A549 (cell line): ENCODE measurements around the gene DOK7. TPM values are rescaled to one million over a fixed set of nuclear protein-coding genes. Genes with fewer than 3 reads are reported as not detected.
A peak's percentile ranks its signal among the peaks of the same experiment; 100 is the strongest.

ENCODE experiments used
- ATAC-seq, 2 experiments: fragments of 200-7000 bp in 1 of 2; fragments of >200 bp in 1 of 2; cut with Nextera tagmentation in 1 of 2; cut with Tn5 transposase in 1 of 2; 3 replicates each; pipeline versions ENCODE4 v1.8.0 to v1.9.1; 2018 to 2020; ENCODE audit warnings: mild to moderate bottlenecking in 1 of 2, moderate library complexity in 1 of 2
- CTCF ChIA-PET: fragments of 300-600 bp; sonication (Branson Sonifier 250); formaldehyde crosslinking; extraction: SDS; loops from one replicate; lab custom pipeline; 2021; ENCODE audit warnings: antibody characterized with exemption, inconsistent platforms; lab: Yijun Ruan, JAX
- POLR2A ChIA-PET: fragments of 350-600 bp; formaldehyde crosslinking; extraction: SDS; loops from one replicate; lab custom pipeline; 2021; ENCODE audit warnings: antibody characterized with exemption, inconsistent platforms; lab: Yijun Ruan, JAX
- DNase-seq, 2 experiments: peaks; one replicate each; pipeline versions ENCODE4 v3.0.0 to v3.0.0-alpha.2; 2011 to 2016; ENCODE audit warnings: low read depth in 1 of 2, low spot score in 1 of 2
- FAIRE-seq: peaks from 2 replicates; lab custom pipeline; 2011; peaks lifted over from hg19 to GRCh38; lab: Jason Lieb, UNC
- H3K27ac ChIP-seq, 2 experiments: fragments of >200 bp; sonication (Bioruptor Twin); formaldehyde crosslinking; 3 replicates each; pipeline ENCODE4 v1.5.1; 2016 to 2017
- H3K4me1 ChIP-seq: fragments of >200 bp; sonication (Bioruptor Twin); formaldehyde crosslinking; 3 replicates; pipeline ENCODE4 v1.6.1; 2016
- H3K4me2 ChIP-seq: fragments of >200 bp; sonication (Bioruptor Twin); formaldehyde crosslinking; 3 replicates; pipeline ENCODE4 v1.6.1; 2016
- H3K4me3 ChIP-seq: fragments of >200 bp; sonication (Bioruptor Twin); formaldehyde crosslinking; 3 replicates; pipeline ENCODE4 v1.5.1; 2016
- H3K9me3 ChIP-seq: fragments of >200 bp; sonication (Bioruptor Twin); formaldehyde crosslinking; 3 replicates; pipeline ENCODE4 v1.6.1; 2016
- EHF ChIP-seq: fragments of 250-450 bp; sonication (Bioruptor Pico); IDR thresholded peaks from 2 replicates; pipeline ENCODE4 v1.5.0; 2020; ENCODE audit warnings: mild to moderate bottlenecking
- HES2 ChIP-seq: fragments of >200 bp; sonication (Bioruptor Twin); formaldehyde crosslinking; IDR thresholded peaks from 2 replicates; pipeline ENCODE4 v1.6.1; 2016
- HEYL ChIP-seq: fragments of 250-450 bp; sonication (Bioruptor Pico); IDR thresholded peaks from 2 replicates; pipeline ENCODE4 v1.8.0; 2021; ENCODE audit warnings: mild to moderate bottlenecking, moderate library complexity
- HMGXB4 ChIP-seq: fragments of 250-450 bp; sonication (Bioruptor Pico); IDR thresholded peaks from 2 replicates; pipeline ENCODE4 v1.5.0; 2021; ENCODE audit warnings: mild to moderate bottlenecking, moderate library complexity, borderline replicate concordance
- HOXA7 ChIP-seq: fragments of 250-450 bp; sonication (Bioruptor Pico); IDR thresholded peaks from 2 replicates; pipeline ENCODE4 v1.5.0; 2020; ENCODE audit warnings: mild to moderate bottlenecking, moderate library complexity
- HOXB13 ChIP-seq: fragments of 250-450 bp; sonication (Bioruptor Pico); IDR thresholded peaks from 2 replicates; pipeline ENCODE4 v1.5.0; 2020; ENCODE audit warnings: low read depth, mild to moderate bottlenecking, moderate library complexity
- KDM1A ChIP-seq: fragments of 200-600 bp; sonication (generic); IDR thresholded peaks from 2 replicates; pipeline ENCODE4 v1.6.1; 2016; ENCODE audit warnings: low read depth, mild to moderate bottlenecking
- KDM5A ChIP-seq: fragments of 200-600 bp; sonication (generic); IDR thresholded peaks from 2 replicates; pipeline ENCODE4 v1.6.1; 2016; ENCODE audit warnings: antibody characterized with exemption, mild to moderate bottlenecking
- NFE2L2 ChIP-seq: fragments of 150-350 bp; conservative IDR thresholded peaks from 2 replicates; pipeline ENCODE4 v1.6.1; 2014; ENCODE audit warnings: low read length
- PBX3 ChIP-seq: IDR thresholded peaks from 2 replicates; pipeline ENCODE4 v1.6.1; 2012
- POLR2A ChIP-seq: IDR thresholded peaks from 2 replicates; pipeline ENCODE4 v1.6.1; 2012; ENCODE audit warnings: mild to moderate bottlenecking, low read length
- POLR2AphosphoS2 ChIP-seq: conservative IDR thresholded peaks from 2 replicates; pipeline ENCODE4 v1.6.1; 2012; ENCODE audit warnings: low read length, improper control_type of control experiment, inconsistent platforms
- RAD21 ChIP-seq, 2 experiments: fragments of >200 bp in 1 of 2; sonication (Bioruptor Twin) in 1 of 2; formaldehyde crosslinking in 1 of 2; IDR thresholded peaks in 1 of 2; conservative IDR thresholded peaks in 1 of 2; 2 replicates in 1 of 2; 3 replicates in 1 of 2; pipeline ENCODE4 v1.6.1; 2012 to 2018; ENCODE audit warnings: inconsistent platforms in 1 of 2
- RCOR1 ChIP-seq: fragments of 150-350 bp; IDR thresholded peaks from 2 replicates; pipeline ENCODE4 v1.6.1; 2014; ENCODE audit warnings: antibody characterized with exemption, low read length, low read depth
- REST ChIP-seq: fragments of 200-600 bp; sonication (generic); IDR thresholded peaks from 2 replicates; pipeline ENCODE4 v1.6.1; 2016; ENCODE audit warnings: antibody characterized with exemption, mild to moderate bottlenecking, moderate library complexity
- RNF2 ChIP-seq: fragments of 200-600 bp; sonication (generic); IDR thresholded peaks from 2 replicates; pipeline ENCODE4 v1.6.1; 2016; ENCODE audit warnings: low read depth, mild to moderate bottlenecking, antibody characterized with exemption, moderate library complexity, borderline replicate concordance
- SREBF2 ChIP-seq: fragments of 450-650 bp; IDR thresholded peaks from 2 replicates; pipeline ENCODE4 v1.6.1; 2014; ENCODE audit warnings: mild to moderate bottlenecking, moderate library complexity
- TP53 ChIP-seq: fragments of 250-450 bp; sonication (Bioruptor Pico); IDR thresholded peaks from 2 replicates; pipeline ENCODE4 v1.5.0; 2021; ENCODE audit warnings: mild to moderate bottlenecking, moderate library complexity
- USF2 ChIP-seq: fragments of 450-650 bp; IDR thresholded peaks from 2 replicates; pipeline ENCODE4 v1.6.1; 2014; ENCODE audit warnings: antibody characterized with exemption
- ZC3H11A ChIP-seq: fragments of 450-650 bp; IDR thresholded peaks from 2 replicates; pipeline ENCODE4 v1.6.1; 2014; ENCODE audit warnings: antibody characterized with exemption, mild to moderate bottlenecking
- WGBS: methylation state at CpG from one replicate; pipeline ENCODE4 v1.1.6; 2017; ENCODE audit errors: missing lambda C conversion rate; 5-methylcytosine and 5-hydroxymethylcytosine counted together
- polyA plus RNA-seq, 4 experiments: library from polyadenylated mRNA; depleted of rRNA in 3 of 4; stranded (reverse); fragments of >200 nt; fragmentation: RNase III in 1 of 4; extraction: RNeasy Plus Mini Kit Qiagen cat#74134 plus additional on column Dnase treatment in 1 of 4; gene quantifications; 2 replicates in 3 of 4; 3 replicates in 1 of 4; pipeline ENCODE4 v1.2.3, GENCODE V29; 2011 to 2017

DOK7 gene
- polyA plus RNA-seq, 2 of the 4 experiments (the other 2 are of a cell fraction), result 0.17 to 0.21 TPM

GRCh38 chr4:3486541-3487540 is 23.7 kb downstream of the DOK7 start:
- POLR2A ChIA-PET, result no interaction called here
- Histone ChIP-seq H3K4me3 (no peak overlapping the region), H3K9me3 (no peaks in the 10 kb centered on the region), H3K4me1 (peaks cover 29% of the 10 kb centered on the region), H3K27ac (peak overlapping the region in 1 of 2 experiments; percentile 34; a peak in 2 of 6 replicates), H3K4me2 (no peak overlapping the region)
- FAIRE-seq, result no peak
- CTCF ChIA-PET, result interaction anchor here (1.2 kb wide), 1 partner anchor 28 kb away, joined by 3 read pairs; no protein-coding TSS in a partner anchor
- TF ChIP-seq EHF, result no peak
- DNase-seq, result no peak
- peak; percentile 10 to 26; a peak in 4 of 6 replicates for ATAC-seq
- WGBS, result 75% methylated on average over 7 of the region's 25 CpGs

- ATAC-seq, result peak in 1 of 2 experiments; percentile 5; a peak in 1 of 6 replicates
- no CpG with 5 or more reads among the region's 7 CpGs for WGBS
- no peak for FAIRE-seq
- Histone ChIP-seq H3K27ac (no peak overlapping the region), H3K9me3 (no peaks in the 10 kb centered on the region), H3K4me2 (no peak overlapping the region), H3K4me1 (peaks cover 29% of the 10 kb centered on the region), H3K4me3 (no peak overlapping the region)
- no peak for TF ChIP-seq SREBF2
- no peak for TF ChIP-seq RCOR1
- TF ChIP-seq ZC3H11A, result no peak
- no peak for TF ChIP-seq HMGXB4 (CRISPR knock-in tag)
- TF ChIP-seq POLR2A, result no peak
- POLR2A ChIA-PET, result no interaction called here
- no peak for DNase-seq
- CTCF ChIA-PET, result interaction anchor here (1.2 kb wide), 1 partner anchor 27 kb away, joined by 3 read pairs; no protein-coding TSS in a partner anchor
These were observed 24.8 kb downstream of the DOK7 start for GRCh38 chr4:3487861-3488260.

- CTCF ChIA-PET, result no interaction called here
- no peak for TF ChIP-seq RNF2
- no peak for TF ChIP-seq USF2
- TF ChIP-seq POLR2AphosphoS2, result no peak
- no peak for TF ChIP-seq HOXB13 (CRISPR knock-in tag)
- TF ChIP-seq RAD21 (conservative IDR thresholded peaks at IDR 0.05 in 1 of 2, IDR thresholded peaks at IDR 0.05 in 1 of 2), result no peak
- no peak for TF ChIP-seq HES2
- no peak for TF ChIP-seq NFE2L2
- no peak for TF ChIP-seq KDM5A
- TF ChIP-seq KDM1A, result no peak
- no peak for TF ChIP-seq HEYL (CRISPR knock-in tag)
- TF ChIP-seq TP53 (CRISPR knock-in tag), result no peak
- no peak for TF ChIP-seq REST
- no peak for TF ChIP-seq PBX3
- TF ChIP-seq HOXA7, result no peak
These were observed 25.7 kb downstream of the DOK7 start for GRCh38 chr4:3488820-3489219.

More at GRCh38 chr4:3488820-3489219, 25.7 kb downstream of the DOK7 start:
- DNase-seq, result no peak
- 62% methylated on average over 8 of the region's 11 CpGs for WGBS
- no peak overlapping the region for H3K27ac ChIP-seq
- no peak for ATAC-seq
- H3K4me2 ChIP-seq, result no peak overlapping the region
- POLR2A ChIA-PET, result no interaction called here
- H3K4me3 ChIP-seq, result no peak overlapping the region
- FAIRE-seq, result no peak
- H3K9me3 ChIP-seq, result no peaks in the 10 kb centered on the region
- H3K4me1 ChIP-seq, result peaks cover 23% of the 10 kb centered on the region
